Measurements from ENCODE around the gene SNTG2.
A peak's percentile ranks its signal among the peaks of the same experiment; 100 is the strongest.

SNTG2 gene

DNA sequence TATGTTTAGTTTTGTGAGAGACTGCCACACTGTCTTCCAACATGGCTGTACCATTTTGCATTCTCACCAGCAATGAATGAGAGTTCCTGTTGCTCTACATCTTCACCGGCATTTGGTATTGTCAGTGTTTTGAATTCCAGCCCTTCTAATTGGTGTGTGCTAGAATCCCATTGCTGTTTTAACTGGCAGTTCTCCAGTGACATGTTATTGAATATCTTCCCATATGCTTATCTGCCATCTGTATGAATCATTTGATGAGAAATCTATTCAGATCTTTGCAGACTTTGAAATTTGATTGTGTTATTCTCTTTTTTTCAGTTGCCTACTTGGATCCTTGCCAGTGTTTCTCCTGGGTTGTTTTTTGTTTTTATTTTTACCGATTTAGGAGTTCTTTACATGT lies 99.0 kb downstream of the SNTG2 start:
- peaks cover 0 to 8% of the 10 kb centered on the region in 2 donors for H3K9me3 Mint-ChIP-seq
- H3K27ac Mint-ChIP-seq = no peak overlapping the region
- no peaks in the 10 kb centered on the region for H3K36me3 Mint-ChIP-seq
- no peak for ATAC-seq (replicated peaks)
- no peak overlapping the region for H3K4me3 Mint-ChIP-seq
- DNase-seq = no peak
- peaks cover 6 to 7% of the 10 kb centered on the region in 2 donors for H3K4me1 Mint-ChIP-seq
- H3K27me3 Mint-ChIP-seq = peaks cover 33 to 51% of the 10 kb centered on the region in 2 donors

DNA sequence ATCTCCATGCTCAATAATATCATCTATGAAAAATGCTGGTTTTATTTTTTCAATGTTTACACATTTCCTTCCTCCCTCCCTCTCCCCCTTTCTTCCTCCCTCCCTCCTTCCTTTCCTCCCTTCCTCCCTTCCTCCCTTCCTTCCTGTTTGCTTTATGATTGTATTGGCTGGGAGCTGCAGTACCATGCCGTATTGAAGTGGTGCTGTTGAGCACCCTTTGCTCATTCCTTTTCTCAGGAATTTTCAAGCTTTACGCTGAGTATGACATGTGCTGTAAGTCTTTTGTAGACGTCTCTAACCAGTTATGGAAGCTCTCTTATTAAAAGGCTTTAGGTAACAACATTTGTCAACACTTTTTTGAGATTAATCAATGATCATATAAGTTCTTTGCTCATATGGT lies 100.4 kb downstream of the SNTG2 start:
- Mint-ChIP-seq H3K4me3 (no peak overlapping the region), H3K36me3 (no peaks in the 10 kb centered on the region), H3K27ac (no peak overlapping the region), H3K9me3 (peaks cover 0 to 8% of the 10 kb centered on the region in 2 donors), H3K27me3 (peaks cover 45 to 53% of the 10 kb centered on the region in 2 donors), H3K4me1 (no peaks in the 10 kb centered on the region)
- no peak for ATAC-seq (replicated peaks)
- DNase-seq = no peak

DNA sequence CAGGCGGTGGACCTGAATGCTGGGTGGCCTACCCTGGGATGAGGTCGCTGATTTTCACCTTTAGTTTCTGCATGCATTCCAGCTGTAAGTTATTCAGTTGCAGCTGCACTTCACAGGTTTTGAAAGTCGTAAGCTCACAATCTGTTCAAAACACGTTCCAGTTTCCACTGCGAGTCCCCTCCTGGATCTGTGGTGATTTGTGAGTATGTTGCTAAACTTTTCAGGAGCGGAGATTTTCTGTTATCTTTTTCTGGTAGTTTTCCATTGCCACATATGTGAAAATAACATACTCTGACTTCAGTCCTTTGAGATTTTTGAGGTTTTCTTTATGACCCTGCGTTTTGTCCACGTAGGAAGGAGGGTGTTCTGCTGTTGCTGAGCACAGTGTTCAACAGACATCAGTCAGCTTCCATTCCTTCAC lies 102.1 kb downstream of the SNTG2 start:
- H3K27ac Mint-ChIP-seq = no peak overlapping the region
- H3K36me3 Mint-ChIP-seq = no peaks in the 10 kb centered on the region
- H3K4me1 Mint-ChIP-seq = no peaks in the 10 kb centered on the region
- peaks cover 0 to 5% of the 10 kb centered on the region in 2 donors for H3K9me3 Mint-ChIP-seq
- no peak for DNase-seq
- H3K4me3 Mint-ChIP-seq = no peak overlapping the region
- ATAC-seq (replicated peaks) = no peak
- peaks cover 37 to 41% of the 10 kb centered on the region in 2 donors for H3K27me3 Mint-ChIP-seq

DNA sequence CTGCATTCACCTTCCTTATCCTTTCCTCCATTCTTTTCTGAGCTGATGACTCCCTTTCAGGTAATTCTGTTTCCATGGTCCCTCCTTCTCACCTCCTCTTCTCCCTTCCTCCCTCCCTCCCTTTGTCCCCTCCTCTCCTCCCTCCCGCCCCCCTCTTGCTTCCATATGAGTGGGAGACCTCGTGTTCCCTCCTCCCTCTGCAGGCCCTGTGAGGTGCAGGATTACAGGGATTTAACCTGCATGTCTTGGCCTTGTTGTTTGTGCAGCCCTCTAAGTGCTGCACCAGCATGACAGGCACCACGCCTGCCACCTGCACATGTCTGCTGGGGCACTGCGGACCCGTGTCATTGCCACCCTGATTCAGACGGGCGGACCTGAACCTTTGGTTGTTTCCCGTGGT lies 103.1 kb downstream of the SNTG2 start:
- H3K27me3 Mint-ChIP-seq = peaks cover 41 to 42% of the 10 kb centered on the region in 2 donors
- peaks cover 0 to 5% of the 10 kb centered on the region in 2 donors for H3K9me3 Mint-ChIP-seq
- no peak for DNase-seq
- no peak overlapping the region for H3K27ac Mint-ChIP-seq
- no peak for ATAC-seq (replicated peaks)
- H3K4me3 Mint-ChIP-seq = no peak overlapping the region
- H3K36me3 Mint-ChIP-seq = no peaks in the 10 kb centered on the region
- no peaks in the 10 kb centered on the region for H3K4me1 Mint-ChIP-seq

DNA sequence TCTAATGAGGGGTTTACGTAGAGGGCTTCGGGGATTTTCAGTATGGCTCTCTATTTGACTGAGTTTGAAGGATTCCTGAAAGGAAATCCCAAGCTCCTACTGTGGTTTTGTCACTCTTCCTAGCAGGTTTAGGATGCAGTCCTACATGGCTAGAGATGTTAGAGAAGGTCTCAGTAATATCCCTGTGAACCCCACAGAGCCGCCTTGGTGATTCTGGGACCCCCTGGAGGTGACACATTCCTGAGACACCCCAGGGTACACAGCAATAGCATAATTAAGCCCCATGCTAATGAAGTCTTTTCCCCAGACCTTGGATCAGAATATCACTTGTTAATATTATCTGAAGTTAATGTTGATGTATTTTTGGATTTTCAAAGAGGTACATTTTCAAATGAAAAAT lies 103.8 kb downstream of the SNTG2 start:
- Mint-ChIP-seq H3K4me3 (no peak overlapping the region), H3K36me3 (no peaks in the 10 kb centered on the region), H3K4me1 (no peaks in the 10 kb centered on the region), H3K27me3 (peaks cover 36 to 40% of the 10 kb centered on the region in 2 donors), H3K27ac (no peak overlapping the region), H3K9me3 (peaks cover 0 to under 1% of the 10 kb centered on the region in 2 donors)
- no peak for DNase-seq
- ATAC-seq (replicated peaks) = no peak

DNA sequence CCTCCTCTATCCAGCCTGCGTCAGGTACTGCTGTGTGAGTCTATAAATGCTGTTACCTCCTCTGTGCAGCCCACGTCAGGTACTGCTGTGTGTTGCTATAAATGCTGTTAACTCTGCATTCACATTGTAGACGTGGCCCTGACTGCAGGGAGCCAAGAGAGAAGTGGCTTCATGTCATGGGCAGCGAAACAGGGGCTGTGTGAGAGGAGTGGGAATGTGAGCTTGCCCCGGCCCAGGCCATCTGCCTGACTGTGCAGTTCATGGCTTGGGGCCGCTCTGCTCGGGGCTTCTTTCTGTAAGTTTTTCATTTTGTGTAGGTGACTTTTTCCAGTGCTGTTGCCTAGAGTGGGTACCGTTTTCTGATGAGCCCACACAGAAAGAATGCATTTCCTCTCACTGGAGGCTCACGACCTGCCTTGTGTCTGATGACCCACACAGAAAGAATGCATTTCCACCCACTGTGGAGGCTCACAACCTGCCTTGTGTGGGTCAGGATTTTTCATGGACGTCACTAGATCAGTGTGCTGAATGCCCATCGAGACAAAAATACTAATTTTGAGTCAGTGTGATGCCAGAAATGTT lies 104.5 kb downstream of the SNTG2 start:
- Mint-ChIP-seq H3K27me3 (peaks cover 31 to 40% of the 10 kb centered on the region in 2 donors), H3K36me3 (no peaks in the 10 kb centered on the region), H3K9me3 (no peaks in the 10 kb centered on the region), H3K4me3 (no peak overlapping the region), H3K27ac (no peak overlapping the region), H3K4me1 (no peaks in the 10 kb centered on the region)
- DNase-seq (no peak), ATAC-seq (replicated peaks) (no peak)

DNA sequence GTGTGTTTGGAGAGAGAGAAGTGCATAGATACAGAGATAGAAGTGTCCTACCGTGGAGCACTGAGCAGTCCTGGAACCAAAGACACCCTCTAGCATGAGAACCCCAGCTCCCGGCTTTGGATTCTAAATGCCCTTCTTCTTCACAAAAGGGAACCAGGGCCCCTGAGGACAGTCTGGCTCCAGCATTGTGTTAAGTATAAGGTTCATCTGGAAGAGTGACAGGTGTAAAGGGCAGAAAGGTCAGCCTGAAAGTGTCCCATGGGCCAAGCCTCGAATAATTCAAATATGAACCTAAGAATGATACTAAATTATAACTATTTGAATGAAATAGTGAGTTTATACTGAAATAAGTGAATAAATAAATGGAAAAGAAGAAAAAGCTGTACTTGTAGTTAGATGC lies 109.7 kb downstream of the SNTG2 start:
- peaks cover 30 to 35% of the 10 kb centered on the region in 2 donors for H3K27me3 Mint-ChIP-seq
- DNase-seq = no peak
- ATAC-seq (replicated peaks) = no peak
- no peak overlapping the region for H3K27ac Mint-ChIP-seq
- no peaks in the 10 kb centered on the region for H3K36me3 Mint-ChIP-seq
- H3K4me3 Mint-ChIP-seq = no peak overlapping the region
- H3K9me3 Mint-ChIP-seq = no peaks in the 10 kb centered on the region
- no peaks in the 10 kb centered on the region for H3K4me1 Mint-ChIP-seq

DNA sequence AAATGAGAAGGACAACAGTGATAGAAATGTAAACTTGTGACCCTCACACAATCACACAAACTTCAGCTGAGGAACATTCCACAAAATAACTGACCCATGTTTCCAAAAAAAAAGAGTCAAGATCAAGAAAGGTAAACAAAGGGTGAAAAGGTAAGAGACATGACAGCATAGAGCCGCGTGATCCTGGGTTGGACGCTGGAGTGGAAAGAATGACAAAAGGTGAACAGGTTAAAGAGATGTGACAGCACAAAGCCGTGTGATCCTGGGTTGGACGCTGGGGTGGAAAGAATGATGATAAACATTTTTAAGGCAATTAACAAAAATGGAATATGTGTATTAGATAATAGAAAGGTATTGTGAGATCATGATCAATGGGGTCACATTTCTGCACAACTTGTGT lies 110.3 kb downstream of the SNTG2 start:
- DNase-seq (no peak), ATAC-seq (replicated peaks) (no peak)
- Mint-ChIP-seq H3K27me3 (peaks cover 28 to 30% of the 10 kb centered on the region in 2 donors), H3K9me3 (no peaks in the 10 kb centered on the region), H3K4me3 (no peak overlapping the region), H3K36me3 (no peaks in the 10 kb centered on the region), H3K4me1 (no peaks in the 10 kb centered on the region), H3K27ac (no peak overlapping the region)

DNA sequence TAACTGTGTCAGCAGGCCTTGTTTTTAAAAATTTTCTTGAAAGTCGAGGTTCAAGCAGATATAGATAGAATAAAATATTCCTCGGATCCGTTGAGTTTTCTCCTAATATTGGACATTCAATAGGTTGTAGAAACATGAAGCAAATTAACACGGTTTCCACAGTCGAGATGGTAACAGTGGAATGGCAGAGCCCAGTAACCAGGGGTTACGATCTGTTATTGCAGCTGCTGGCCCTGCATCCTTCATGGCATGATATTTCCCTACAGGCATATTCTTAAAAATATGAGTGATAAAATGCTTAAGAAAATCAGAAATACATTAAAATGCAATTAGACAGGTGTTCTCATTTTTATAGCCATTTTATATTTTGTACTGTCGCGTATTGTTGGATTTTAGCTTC lies 117.6 kb downstream of the SNTG2 start:
- peaks cover 0 to 3% of the 10 kb centered on the region in 2 donors for H3K36me3 Mint-ChIP-seq
- no peak for DNase-seq
- no peak overlapping the region for H3K4me3 Mint-ChIP-seq
- H3K4me1 Mint-ChIP-seq = no peaks in the 10 kb centered on the region
- H3K27me3 Mint-ChIP-seq = peaks cover 11 to 19% of the 10 kb centered on the region in 2 donors
- peaks cover 0 to 3% of the 10 kb centered on the region in 2 donors for H3K9me3 Mint-ChIP-seq
- ATAC-seq (replicated peaks) = no peak
- H3K27ac Mint-ChIP-seq = no peak overlapping the region

DNA sequence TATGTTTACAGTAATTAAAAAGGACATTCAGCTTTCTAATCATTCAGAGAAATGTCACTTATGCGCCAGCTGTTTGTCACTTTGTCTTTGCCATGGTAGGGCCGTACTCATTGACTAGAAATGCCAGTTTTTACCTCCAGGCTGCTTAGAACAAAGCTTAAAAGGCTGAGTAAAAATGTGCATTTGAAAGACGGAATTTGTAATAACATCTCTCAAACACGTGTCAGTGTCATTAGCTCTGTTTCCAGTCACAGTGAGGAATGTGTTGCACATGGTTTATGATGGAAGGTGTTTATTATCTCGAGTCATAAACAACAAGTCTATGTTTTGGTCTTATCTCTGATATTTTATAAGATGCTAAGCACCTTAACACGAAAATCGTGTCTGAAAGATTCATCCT lies 118.2 kb downstream of the SNTG2 start:
- no peak for ATAC-seq (replicated peaks)
- Mint-ChIP-seq H3K36me3 (peaks cover 0 to 3% of the 10 kb centered on the region in 2 donors), H3K27me3 (peaks cover 11 to 14% of the 10 kb centered on the region in 2 donors), H3K4me3 (no peak overlapping the region), H3K9me3 (peaks cover 0 to 3% of the 10 kb centered on the region in 2 donors), H3K4me1 (no peaks in the 10 kb centered on the region), H3K27ac (no peak overlapping the region)
- DNase-seq = no peak

DNA sequence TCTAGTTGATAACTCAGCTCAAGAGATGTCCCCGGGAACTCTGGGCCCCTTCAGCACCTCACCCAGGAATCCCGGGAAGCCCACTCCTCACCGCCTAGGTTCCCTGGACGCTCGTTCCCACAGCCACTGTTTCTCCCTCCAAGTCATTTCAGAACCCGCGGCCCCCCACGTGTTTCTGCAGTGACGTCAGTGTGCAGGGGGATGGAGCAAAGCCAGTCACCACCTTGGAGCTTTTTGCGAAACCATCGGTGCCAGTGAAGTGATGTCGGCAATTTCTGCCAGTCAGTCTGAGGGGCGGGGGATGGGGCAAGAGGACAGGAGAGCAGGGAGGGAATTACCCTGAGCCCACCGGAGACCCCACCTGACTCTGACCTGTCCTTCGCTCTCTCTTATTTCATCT lies 119.2 kb downstream of the SNTG2 start:
- Mint-ChIP-seq H3K4me1 (no peaks in the 10 kb centered on the region), H3K27me3 (peaks cover 10 to 13% of the 10 kb centered on the region in 2 donors), H3K36me3 (peaks cover 0 to 3% of the 10 kb centered on the region in 2 donors), H3K27ac (no peak overlapping the region), H3K9me3 (peaks cover 0 to 3% of the 10 kb centered on the region in 2 donors), H3K4me3 (no peak overlapping the region)
- no peak for DNase-seq
- ATAC-seq (replicated peaks) = no peak

DNA sequence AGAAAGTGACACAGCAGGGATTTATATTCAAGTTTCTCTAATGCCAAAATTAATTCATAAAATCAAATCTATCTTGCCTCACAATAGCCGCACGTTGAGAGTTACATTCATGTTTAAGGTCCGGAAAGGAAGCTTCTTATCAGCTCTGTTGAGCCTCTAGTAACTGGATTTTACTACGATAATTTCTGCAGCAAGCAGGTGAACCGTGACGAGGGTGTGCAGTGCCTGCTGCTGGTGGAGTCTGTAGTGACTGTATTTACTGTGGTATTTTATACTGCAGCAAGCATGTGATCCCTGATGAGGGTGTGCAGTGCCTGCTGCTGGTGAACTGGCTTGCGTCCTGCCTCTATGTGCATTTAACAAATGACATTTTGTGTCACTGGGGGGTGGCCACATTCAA lies 120.0 kb downstream of the SNTG2 start:
- H3K4me1 Mint-ChIP-seq = no peaks in the 10 kb centered on the region
- ATAC-seq (replicated peaks) = no peak

DNA sequence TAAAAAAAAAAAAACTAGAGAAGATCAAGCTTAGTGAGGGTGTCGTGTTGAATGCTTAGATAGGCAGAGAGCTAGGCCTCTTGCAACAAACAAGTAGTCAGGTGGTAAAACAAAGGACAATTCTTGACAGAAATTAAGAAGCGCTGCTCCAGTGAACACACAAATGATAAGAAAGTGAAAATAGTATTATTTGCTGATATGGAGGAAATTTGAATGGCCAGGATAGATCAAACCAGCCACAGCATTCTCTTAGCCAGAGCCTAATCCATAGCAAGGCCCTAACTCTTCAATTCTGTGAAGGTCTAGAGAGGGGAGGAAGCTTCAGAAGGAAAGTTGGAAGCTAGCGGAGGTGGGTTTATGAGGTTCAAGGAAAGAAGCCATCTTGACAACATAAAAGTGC lies 121.0 kb downstream of the SNTG2 start:
- no peak for DNase-seq
- peaks cover 0 to 3% of the 10 kb centered on the region in 2 donors for H3K36me3 Mint-ChIP-seq
- no peaks in the 10 kb centered on the region for H3K4me1 Mint-ChIP-seq
- no peak for ATAC-seq (replicated peaks)
- H3K9me3 Mint-ChIP-seq = peaks cover 0 to 3% of the 10 kb centered on the region in 2 donors
- no peak overlapping the region for H3K27ac Mint-ChIP-seq
- no peak overlapping the region for H3K4me3 Mint-ChIP-seq
- peaks cover 5 to 10% of the 10 kb centered on the region in 2 donors for H3K27me3 Mint-ChIP-seq

More for the DNA sequence above, 120.0 kb downstream of the SNTG2 start:
- Mint-ChIP-seq H3K27me3 (peaks cover 5 to 10% of the 10 kb centered on the region in 2 donors), H3K9me3 (peaks cover 0 to 3% of the 10 kb centered on the region in 2 donors), H3K36me3 (peaks cover 0 to 3% of the 10 kb centered on the region in 2 donors), H3K4me3 (no peak overlapping the region), H3K27ac (no peak overlapping the region)
- no peak for DNase-seq

DNA sequence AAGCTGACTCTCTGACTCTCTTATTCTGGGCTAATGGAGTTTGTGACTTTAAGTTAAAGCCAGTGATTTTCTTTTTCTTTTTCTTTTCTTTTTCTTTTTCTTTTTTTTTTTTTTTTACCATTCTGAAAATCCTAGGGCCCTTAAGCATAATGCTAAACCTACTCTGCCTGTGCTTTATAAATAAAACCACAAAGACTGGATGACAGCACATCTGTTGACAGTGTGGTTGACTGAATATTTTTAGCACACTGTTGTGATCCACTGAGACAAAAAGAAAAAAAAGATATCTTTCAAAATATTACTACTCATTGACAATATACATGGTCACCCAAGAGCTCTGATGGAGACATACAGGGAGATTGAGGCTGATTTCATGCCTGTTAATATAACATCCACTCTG lies 121.6 kb downstream of the SNTG2 start:
- peaks cover 0 to 3% of the 10 kb centered on the region in 2 donors for H3K36me3 Mint-ChIP-seq
- no peak for ATAC-seq (replicated peaks)

DNA sequence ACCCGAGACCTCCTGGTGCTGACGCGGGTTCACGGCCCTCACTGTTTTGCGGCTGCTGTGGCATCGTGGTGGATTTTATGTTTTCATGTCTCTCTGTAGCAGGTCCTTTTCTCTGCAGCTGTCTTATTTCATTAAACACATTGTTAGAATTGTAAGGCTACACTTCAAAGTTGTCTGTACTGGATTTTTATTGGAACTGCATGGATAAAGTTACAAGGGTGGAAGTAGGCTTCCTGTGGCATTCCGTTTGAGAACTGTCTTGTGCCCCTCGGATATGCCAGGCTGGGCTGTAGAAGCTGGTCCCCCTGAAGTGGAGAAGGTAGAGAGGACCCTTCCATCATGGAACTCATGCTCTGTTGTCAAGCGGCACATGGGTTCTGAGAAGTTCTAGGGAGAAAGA lies 127.3 kb downstream of the SNTG2 start:
- Mint-ChIP-seq H3K27ac (peak overlapping the region; percentile 9), H3K27me3 (peaks cover 23 to 27% of the 10 kb centered on the region in 2 donors), H3K4me3 (no peak overlapping the region), H3K36me3 (no peaks in the 10 kb centered on the region), H3K9me3 (no peaks in the 10 kb centered on the region), H3K4me1 (no peaks in the 10 kb centered on the region)
- no peak for DNase-seq
- no peak for ATAC-seq (replicated peaks)

More for the DNA sequence above, 121.6 kb downstream of the SNTG2 start:
- no peaks in the 10 kb centered on the region for H3K4me1 Mint-ChIP-seq
- H3K9me3 Mint-ChIP-seq = peaks cover 0 to 3% of the 10 kb centered on the region in 2 donors
- DNase-seq = no peak
- H3K27ac Mint-ChIP-seq = no peak overlapping the region
- peaks cover 5 to 10% of the 10 kb centered on the region in 2 donors for H3K27me3 Mint-ChIP-seq
- H3K4me3 Mint-ChIP-seq = no peak overlapping the region

Data from stimulated activated naive B cell treated with anti-CD40 and anti-IgM and Interleukin-4, amounts not matched to agents 10 μg/mL and 1 μg/mL and 100 μg/mL, for 72 hours (primary cell).